Activated CD8-positive, alpha-beta T cell treated with anti-CD3 and anti-CD28 coated beads for 36 hours (primary cell): ENCODE measurements around the gene LRRC8D. TPM values are rescaled to one million over a fixed set of nuclear protein-coding genes. Genes with fewer than 3 reads are reported as not detected.

Experiments
- ATAC-seq: fragments of 200-7000 bp; cut with Tn5 transposase; one replicate; pipeline ENCODE4 v1.10.0; 2021; ENCODE audit warnings: mild to moderate bottlenecking, moderate library complexity
- CTCF ChIA-PET: fragments of 350-600 bp; sonication (Branson Sonifier 250); formaldehyde crosslinking; loops from one replicate; lab custom pipeline; 2021; ENCODE audit warnings: antibody characterized with exemption; lab: Charles Lee
- POLR2A ChIA-PET: fragments of 350-600 bp; sonication (Branson Sonifier 250); formaldehyde crosslinking; loops from one replicate; lab custom pipeline; 2021; ENCODE audit warnings: antibody characterized with exemption; lab: Charles Lee
- DNase-seq: peaks from one replicate; pipeline ENCODE4 v3.0.0-alpha.2; 2020
- H3K27ac Mint-ChIP-seq: one replicate; pipeline ENCODE4 v1.8.0; 2021; ENCODE audit warnings: mild to moderate bottlenecking, mixed read lengths
- H3K27me3 Mint-ChIP-seq: one replicate; pipeline ENCODE4 v1.8.0; 2021; ENCODE audit warnings: mixed read lengths
- H3K36me3 Mint-ChIP-seq: one replicate; pipeline ENCODE4 v1.8.0; 2021; ENCODE audit warnings: low read depth, mixed read lengths
- H3K4me1 Mint-ChIP-seq: one replicate; pipeline ENCODE4 v1.8.0; 2021; ENCODE audit warnings: low read depth, mixed read lengths
- H3K4me3 Mint-ChIP-seq: one replicate; pipeline ENCODE4 v1.8.0; 2021; ENCODE audit warnings: mild to moderate bottlenecking, moderate library complexity, mixed read lengths
- H3K9me3 Mint-ChIP-seq: one replicate; pipeline ENCODE4 v1.8.0; 2021; ENCODE audit warnings: mixed read lengths
- CTCF ChIP-seq: fragments of 200-600 bp; IDR thresholded peaks from one replicate; pipeline ENCODE4 v1.8.0; 2022; ENCODE audit warnings: antibody characterized with exemption, mild to moderate bottlenecking
- intact Hi-C: fragments of 100-400 bp; cut with micrococcal nuclease; formaldehyde crosslinking; loops from one replicate; pipeline ENCODE4 v1.10.0; 2022
- total RNA-seq, 2 experiments: library from RNA; stranded (reverse); gene quantifications; one replicate each; pipeline ENCODE4 v1.2.3, GENCODE V29; 2021

The LRRC8D gene
- total RNA-seq, 2 experiments from 2014 or later: 26.3 to 27.5 TPM

GRCh38 chr1:89972024-89972423 is 151.2 kb downstream of the LRRC8D start:
- CTCF ChIA-PET: interaction anchor here (0.8 to 1.2 kb wide), 4 partner anchors 100 to 201 kb away, joined by 3 to 4 read pairs (median 3); no protein-coding TSS in a partner anchor
- no peak overlapping the region for H3K27ac Mint-ChIP-seq
- intact Hi-C loops: no loop called here
- no peaks in the 10 kb centered on the region for H3K27me3 Mint-ChIP-seq
- peaks cover 2% of the 10 kb centered on the region for H3K4me1 Mint-ChIP-seq
- DNase-seq (no peak), ATAC-seq (no peak)
- no peaks in the 10 kb centered on the region for H3K36me3 Mint-ChIP-seq
- POLR2A ChIA-PET: no interaction called here
- H3K9me3 Mint-ChIP-seq: no peaks in the 10 kb centered on the region
- TF ChIP-seq CTCF: no peak
- no peak overlapping the region for H3K4me3 Mint-ChIP-seq

- ATAC-seq (no peak), DNase-seq (no peak)
- Mint-ChIP-seq H3K36me3 (no peaks in the 10 kb centered on the region), H3K4me3 (no peak overlapping the region), H3K4me1 (no peaks in the 10 kb centered on the region), H3K27ac (no peak overlapping the region), H3K9me3 (no peaks in the 10 kb centered on the region), H3K27me3 (no peaks in the 10 kb centered on the region)
- POLR2A ChIA-PET: interaction anchor here (0.8 kb wide), 1 partner anchor 22 kb away, joined by 3 read pairs; the partner anchor contains the start of gene ZNF326
- intact Hi-C loops: no loop called here
- no peak for TF ChIP-seq CTCF
- CTCF ChIA-PET: no interaction called here
Observed at GRCh38 chr1:89973471-89974127, 152.8 kb downstream of the LRRC8D start.

- ChIA-PET CTCF (interaction anchor here (1.3 kb wide), 1 partner anchor 13 kb away, joined by 5 read pairs; no protein-coding TSS in a partner anchor), POLR2A (interaction anchor here (0.8 kb wide), 1 partner anchor 21 kb away, joined by 3 read pairs; the partner anchor contains the start of gene ZNF326)
- no peak for ATAC-seq
- H3K9me3 Mint-ChIP-seq: no peaks in the 10 kb centered on the region
- no peak overlapping the region for H3K27ac Mint-ChIP-seq
- DNase-seq: no peak
- no peaks in the 10 kb centered on the region for H3K27me3 Mint-ChIP-seq
- H3K4me1 Mint-ChIP-seq: no peaks in the 10 kb centered on the region
- intact Hi-C loops: no loop called here
- H3K4me3 Mint-ChIP-seq: no peak overlapping the region
- TF ChIP-seq CTCF: no peak
- H3K36me3 Mint-ChIP-seq: no peaks in the 10 kb centered on the region
Observed at GRCh38 chr1:89974256-89974655, 153.4 kb downstream of the LRRC8D start.

- no peak for DNase-seq
- Mint-ChIP-seq H3K4me1 (no peaks in the 10 kb centered on the region), H3K36me3 (no peaks in the 10 kb centered on the region), H3K9me3 (no peaks in the 10 kb centered on the region), H3K27me3 (no peaks in the 10 kb centered on the region), H3K4me3 (no peak overlapping the region), H3K27ac (no peak overlapping the region)
- POLR2A ChIA-PET: interaction anchor here (1.7 kb wide), 1 partner anchor 12 kb away, joined by 4 read pairs; no protein-coding TSS in a partner anchor
- TF ChIP-seq CTCF: no peak
- intact Hi-C loops: no loop called here
- CTCF ChIA-PET: interaction anchor here (0.5 to 1.3 kb wide), 4 partner anchors 10 to 194 kb away, joined by 3 to 5 read pairs (median 4); no protein-coding TSS in a partner anchor
- ATAC-seq: no peak
Observed at GRCh38 chr1:89974696-89975470, 154.1 kb downstream of the LRRC8D start.
